Heart left ventricle (tissue), 13 donors: ENCODE measurements around the gene LENG9.
"Not testable (repeated sequence)": the region's sequence is repeated elsewhere in the genome, so short reads cannot be mapped to it uniquely, and the experiment has no call there.

Experiments
- CTCF ChIP-seq, 12 donors: fragments of 200-600 bp; sonication (generic) in 4 of 12; IDR thresholded peaks; one replicate each; pipeline versions ENCODE4 v1.5.0 to v1.8.0; 2018 to 2022; ENCODE audit warnings: antibody characterized with exemption in 12 of 12, mild to moderate bottlenecking in 5 of 12
- POLR2A ChIP-seq, 2 donors: fragments of 450-650 bp; IDR thresholded peaks; one replicate each; pipeline ENCODE4 v1.6.1; 2017; ENCODE audit warnings: antibody characterized with exemption in 2 of 2, mild to moderate bottlenecking in 2 of 2, moderate library complexity in 2 of 2
- donor health status: ischemic (EF 13 %, LVEDD 7.1; RV severe dilation, severe dysfunction).
- donor health status: DM: no; HTN: yes; CAD: no.
- donor health status: DM: no; HTN: no; CAD: no.
- donor health status: ischemic (EF 25% LVEDD 6.9; RV normal size, moderate dysfunction).
- donor health status: ischemic (EF 25% LVEDD 5.7; RV mildly dilated, moderate dysfunction).
- donor health status: ischemic (EF 35%, LVEDD 5.7; RV mildly dilated, moderate dysfunction).
- donor health status: nonischemic (EF 11% LVEDD 7.7; RV severe dilation, severe dysfunction).
- donor health status: DM: yes; HTN: yes; CAD: no.
- donor health status: PGD.
- donor health status: ischemic (EF 29% LVEDD 5.4; RV normal size, mild dysfunction).
- donor health status: nonischemic (EF 23%, LVEDD 6.1; RV moderate dilation, normal function).

GRCh38 chr19:54493056-54493455 lies 29.5 kb upstream of the LENG9 start:
- not testable (repeated sequence) for TF ChIP-seq CTCF, POLR2A (IDR thresholded peaks at IDR 0.05)
